Sigmoid colon (tissue), 7 donors: ENCODE measurements around the gene RAB23. TPM values are rescaled to one million over a fixed set of nuclear protein-coding genes. Genes with fewer than 3 reads are reported as not detected.

Source experiments
- DNase-seq: peaks from one replicate; pipeline ENCODE4 v3.0.0-alpha.2; 2019
- H3K27ac ChIP-seq, 4 donors: fragments of 200-600 bp; sonication (generic); one replicate each; pipeline ENCODE4 v1.5.1; 2016 to 2019; ENCODE audit warnings: mild to moderate bottlenecking in 1 of 4
- H3K27me3 ChIP-seq, 3 donors: fragments of 200-600 bp; sonication (generic); one replicate each; pipeline ENCODE4 v1.5.1; 2019; ENCODE audit warnings: mild to moderate bottlenecking in 1 of 3
- H3K36me3 ChIP-seq, 4 donors: fragments of 200-600 bp; sonication (generic); one replicate each; pipeline ENCODE4 v1.5.1; 2016 to 2019
- H3K4me1 ChIP-seq, 4 donors: fragments of 200-600 bp; sonication (generic); one replicate each; pipeline ENCODE4 v1.5.1; 2017 to 2019
- H3K4me3 ChIP-seq, 4 donors: fragments of 200-600 bp; sonication (generic); one replicate each; pipeline ENCODE4 v1.5.1; 2017 to 2019; ENCODE audit warnings: mild to moderate bottlenecking in 2 of 4, moderate library complexity in 1 of 4
- H3K9me3 ChIP-seq, 4 donors: fragments of 200-600 bp in 3 of 4; sonication (generic) in 3 of 4; one replicate each; pipeline versions ENCODE4 v1.5.1 to v1.6.1; 2013 to 2019
- EP300 ChIP-seq, 4 donors: sonication (generic); formaldehyde crosslinking; IDR thresholded peaks; one replicate each; pipeline ENCODE4 v1.6.1; 2017; ENCODE audit warnings: antibody characterized with exemption in 4 of 4
- POLR2A ChIP-seq, 2 donors: fragments of 450-650 bp; IDR thresholded peaks; one replicate each; pipeline ENCODE4 v1.6.1; 2016; ENCODE audit warnings: antibody characterized with exemption in 2 of 2, mild to moderate bottlenecking in 2 of 2, moderate library complexity in 2 of 2
- POLR2AphosphoS5 ChIP-seq, 4 donors: sonication (generic); formaldehyde crosslinking; IDR thresholded peaks; one replicate each; pipeline ENCODE4 v1.6.1; 2017; ENCODE audit warnings: antibody characterized with exemption in 4 of 4
- WGBS, 2 donors: extraction: QIAGEN DNeasy Blood & Tissue Kit; methylation state at CpG; one replicate each; pipeline ENCODE4 v1.1.7; 2013; 5-methylcytosine and 5-hydroxymethylcytosine counted together
- intact Hi-C: fragments of 100-400 bp; cut with DNase I; formaldehyde crosslinking; loops from one replicate; pipeline ENCODE4 v1.15.1; 2023
- polyA plus RNA-seq, 3 donors: library from polyadenylated mRNA; stranded (reverse); fragments of 200-250 nt; gene quantifications; one replicate each; pipeline ENCODE4 v1.2.3, GENCODE V29; 2013
- total RNA-seq, 4 donors: library from RNA; depleted of rRNA; stranded (reverse); fragments of >200 nt; gene quantifications; one replicate each; pipeline ENCODE4 v1.1.0, GENCODE V29; 2016
- TF ChIP-seq, protein P1 (sequence below), 4 experiments: fragments of 450-650 bp in 3 of 4; fragments of 200-600 bp in 1 of 4; IDR thresholded peaks; one replicate each; pipeline ENCODE4 v1.5.1; 2016 to 2019; ENCODE audit warnings: antibody characterized with exemption in 4 of 4, mild to moderate bottlenecking in 3 of 4, moderate library complexity in 2 of 4
- donor health status: healthy with polysubstance abuse.
- donor health status: Bipolar disorder and iron deficiency.
- donor health status: healthy.

RAB23 gene
- total and polyA plus RNA-seq, 7 donors = 3.5 to 188 (median 115) TPM

DNA sequence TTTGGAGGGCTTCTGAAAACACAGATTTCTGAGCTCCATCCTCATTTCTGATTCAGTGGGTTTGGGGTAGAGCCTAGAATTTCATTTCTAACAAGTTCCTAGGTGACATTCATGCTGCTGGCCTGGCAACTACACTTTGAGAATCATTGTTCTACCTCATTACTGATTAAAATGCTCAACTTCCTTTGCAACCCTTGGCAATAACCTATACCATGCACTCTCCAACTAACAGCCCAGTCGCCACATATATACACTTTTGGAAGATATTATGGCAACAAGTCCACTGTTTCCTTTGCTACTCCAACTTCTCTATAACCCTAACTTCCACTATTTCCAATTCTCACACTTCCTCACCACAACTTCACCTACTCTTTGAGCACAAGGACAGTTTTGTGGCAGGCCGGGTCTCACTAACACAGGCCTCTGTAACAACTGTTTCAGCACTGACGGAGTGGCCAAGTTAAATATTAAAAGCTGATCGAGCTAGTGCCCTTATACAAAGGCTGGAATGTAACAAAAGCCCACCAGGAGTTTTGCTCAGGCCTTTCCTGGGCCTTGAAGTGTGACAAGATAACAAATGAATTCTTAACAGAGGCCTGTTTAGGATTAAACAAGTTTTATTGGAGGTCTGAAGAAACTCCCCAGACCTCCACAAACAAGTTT is 32.1 kb upstream of the RAB23 start:
- intact Hi-C loops = loop anchor here (2.0 kb wide), 1 partner anchor 77 kb away; no protein-coding TSS in a partner anchor
- 75 to 77% methylated on average over 4 of the region's 4 CpGs for WGBS, 2 donors
- Histone ChIP-seq H3K9me3 (no peaks in the 10 kb centered on the region), H3K4me3 (no peak overlapping the region), H3K27ac (peak overlapping the region; percentile 77 to 95 (median 90)), H3K36me3 (no peaks in the 10 kb centered on the region), H3K27me3 (no peaks in the 10 kb centered on the region), H3K4me1 (peaks cover 0 to 70% (median 62%) of the 10 kb centered on the region in 4 donors)
- TF ChIP-seq, protein P1, sequence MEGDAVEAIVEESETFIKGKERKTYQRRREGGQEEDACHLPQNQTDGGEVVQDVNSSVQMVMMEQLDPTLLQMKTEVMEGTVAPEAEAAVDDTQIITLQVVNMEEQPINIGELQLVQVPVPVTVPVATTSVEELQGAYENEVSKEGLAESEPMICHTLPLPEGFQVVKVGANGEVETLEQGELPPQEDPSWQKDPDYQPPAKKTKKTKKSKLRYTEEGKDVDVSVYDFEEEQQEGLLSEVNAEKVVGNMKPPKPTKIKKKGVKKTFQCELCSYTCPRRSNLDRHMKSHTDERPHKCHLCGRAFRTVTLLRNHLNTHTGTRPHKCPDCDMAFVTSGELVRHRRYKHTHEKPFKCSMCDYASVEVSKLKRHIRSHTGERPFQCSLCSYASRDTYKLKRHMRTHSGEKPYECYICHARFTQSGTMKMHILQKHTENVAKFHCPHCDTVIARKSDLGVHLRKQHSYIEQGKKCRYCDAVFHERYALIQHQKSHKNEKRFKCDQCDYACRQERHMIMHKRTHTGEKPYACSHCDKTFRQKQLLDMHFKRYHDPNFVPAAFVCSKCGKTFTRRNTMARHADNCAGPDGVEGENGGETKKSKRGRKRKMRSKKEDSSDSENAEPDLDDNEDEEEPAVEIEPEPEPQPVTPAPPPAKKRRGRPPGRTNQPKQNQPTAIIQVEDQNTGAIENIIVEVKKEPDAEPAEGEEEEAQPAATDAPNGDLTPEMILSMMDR (IDR thresholded peaks at IDR 0.05) = no peak
- no peak for TF ChIP-seq POLR2A (IDR thresholded peaks at IDR 0.05)
- TF ChIP-seq EP300 (IDR thresholded peaks at IDR 0.05) = no peak
- TF ChIP-seq POLR2AphosphoS5 (IDR thresholded peaks at IDR 0.05) = no peak
- DNase-seq = no peak

DNA sequence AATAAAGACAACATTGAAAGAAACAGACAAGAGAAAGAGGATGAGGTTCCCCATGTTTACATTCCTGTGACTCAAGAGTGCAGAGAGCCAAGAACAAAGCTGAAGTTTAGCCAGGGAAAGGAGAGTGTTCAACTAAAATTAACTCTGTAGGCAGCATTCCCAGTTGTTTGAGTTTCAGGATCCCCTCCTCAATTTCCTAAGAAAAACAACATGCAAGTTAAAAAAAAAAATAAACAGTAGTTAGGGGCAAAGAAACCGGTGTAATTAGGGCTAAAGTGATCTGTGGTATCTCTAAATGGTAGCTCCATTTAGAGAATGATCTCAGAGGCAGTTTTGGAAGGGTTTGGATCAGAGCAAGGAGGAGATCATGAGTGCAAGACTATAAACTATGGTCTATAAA is 30.9 kb upstream of the RAB23 start:
- Histone ChIP-seq H3K4me1 (peaks cover 0 to 61% (median 53%) of the 10 kb centered on the region in 4 donors), H3K9me3 (no peaks in the 10 kb centered on the region), H3K27me3 (no peaks in the 10 kb centered on the region), H3K36me3 (no peaks in the 10 kb centered on the region), H3K4me3 (peak overlapping the region in 1 of 4 donors; percentile 6), H3K27ac (peak overlapping the region; percentile 77 to 95 (median 90))
- TF ChIP-seq POLR2AphosphoS5 (IDR thresholded peaks at IDR 0.05) = peak; percentile 58 to 82 (median 76)
- TF ChIP-seq, protein P1 (IDR thresholded peaks at IDR 0.05) = no peak
- TF ChIP-seq POLR2A (IDR thresholded peaks at IDR 0.05) = no peak
- TF ChIP-seq EP300 (IDR thresholded peaks at IDR 0.05) = peak in 3 of 4 donors; percentile 27 to 79 (median 66)
- no peak for DNase-seq
- intact Hi-C loops = loop anchor here (2.0 kb wide), 1 partner anchor 30 kb away; the partner anchor contains the start of gene RAB23
- 54 to 64% methylated on average over 1 of the region's 1 CpG for WGBS, 2 donors

DNA sequence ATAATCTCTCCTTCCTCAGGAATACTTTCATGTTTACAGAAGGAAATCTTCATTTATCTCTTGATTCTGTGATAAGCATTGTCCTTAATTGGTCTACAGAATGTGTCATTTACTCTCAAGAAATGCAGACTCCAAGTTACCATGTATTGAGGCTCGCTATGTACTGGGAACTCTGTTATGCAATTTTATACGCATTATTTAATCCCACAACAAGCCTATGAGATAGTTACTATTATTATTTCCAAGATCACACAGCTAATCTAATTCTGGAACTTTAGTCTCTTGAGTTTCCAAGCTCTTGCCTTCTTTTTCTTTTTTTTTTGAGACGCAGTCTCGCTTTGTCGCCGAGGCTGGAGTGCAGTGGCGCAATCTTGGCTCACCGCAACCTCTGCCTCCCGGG is 30.0 kb upstream of the RAB23 start:
- intact Hi-C loops = loop anchor here (2.0 kb wide), 1 partner anchor 29 kb away; the partner anchor contains the start of gene RAB23
- Histone ChIP-seq H3K9me3 (no peaks in the 10 kb centered on the region), H3K4me3 (no peak overlapping the region), H3K27me3 (no peaks in the 10 kb centered on the region), H3K4me1 (peaks cover 0 to 56% (median 47%) of the 10 kb centered on the region in 4 donors), H3K36me3 (no peaks in the 10 kb centered on the region), H3K27ac (peak overlapping the region; percentile 77 to 95 (median 90))
- WGBS, 2 donors = 92% methylated on average over 9 of the region's 9 CpGs
- no peak for DNase-seq
- TF ChIP-seq EP300 (IDR thresholded peaks at IDR 0.05) = no peak
- TF ChIP-seq POLR2A (IDR thresholded peaks at IDR 0.05) = no peak
- TF ChIP-seq, protein P1 (IDR thresholded peaks at IDR 0.05) = no peak
- no peak for TF ChIP-seq POLR2AphosphoS5 (IDR thresholded peaks at IDR 0.05)

DNA sequence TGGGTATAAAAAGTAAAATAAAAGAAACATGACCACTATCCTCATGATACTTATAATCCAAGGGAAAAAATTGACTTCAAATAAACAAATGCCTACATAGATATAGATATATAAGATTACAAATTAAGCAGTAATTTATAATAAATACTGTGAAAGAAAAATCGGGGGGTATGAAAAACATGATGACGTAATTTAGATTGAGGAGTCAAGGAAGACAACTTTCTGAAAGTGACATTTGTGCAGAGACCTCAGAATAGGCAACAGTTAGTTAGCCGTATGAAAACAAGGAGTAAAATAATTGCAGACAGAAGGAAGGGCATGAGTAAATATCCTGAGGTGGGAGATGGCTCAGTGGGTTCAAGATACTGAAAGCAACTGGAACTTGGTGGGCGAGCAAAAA is 28.2 kb upstream of the RAB23 start:
- intact Hi-C loops = no loop called here
- no peaks in the 10 kb centered on the region for H3K27me3 ChIP-seq
- WGBS, 2 donors = 93 to 94% methylated on average over 4 of the region's 4 CpGs
- H3K27ac ChIP-seq = no peak overlapping the region
- no peak overlapping the region for H3K4me3 ChIP-seq
- H3K4me1 ChIP-seq = peaks cover 0 to 38% (median 31%) of the 10 kb centered on the region in 4 donors
- H3K9me3 ChIP-seq = no peaks in the 10 kb centered on the region
- no peak for DNase-seq
- no peaks in the 10 kb centered on the region for H3K36me3 ChIP-seq
- TF ChIP-seq, protein P1 (IDR thresholded peaks at IDR 0.05) = no peak
- no peak for TF ChIP-seq POLR2A (IDR thresholded peaks at IDR 0.05)
- TF ChIP-seq POLR2AphosphoS5 (IDR thresholded peaks at IDR 0.05) = no peak
- TF ChIP-seq EP300 (IDR thresholded peaks at IDR 0.05) = no peak
